GM19463 (cell line): ENCODE results near the gene VTA1.
"Not testable (repeated sequence)": the region's sequence is repeated elsewhere in the genome, so short reads cannot be mapped to it uniquely, and the experiment has no call there.

Experiments used
- ATAC-seq: cut with Tn5 transposase; IDR thresholded peaks from one replicate; pipeline ENCODE4 v1.9.1; 2021; ENCODE audit warnings: mild to moderate bottlenecking, moderate library complexity; ENCODE audit not compliant: unreplicated experiment

VTA1 gene

GRCh38 chr6:142167486-142167885 lies 20.4 kb downstream of the VTA1 start:
- ATAC-seq = no peak

GRCh38 chr6:142171351-142171750 lies 24.3 kb downstream of the VTA1 start:
- no peak for ATAC-seq

GRCh38 chr6:142172758-142173157 lies 25.7 kb downstream of the VTA1 start:
- no peak for ATAC-seq

GRCh38 chr6:142173980-142174379 lies 26.9 kb downstream of the VTA1 start:
- no peak for ATAC-seq

- no peak for ATAC-seq
Observed at GRCh38 chr6:142174703-142175102, 27.6 kb downstream of the VTA1 start.

GRCh38 chr6:142178129-142178528 lies 31.1 kb downstream of the VTA1 start:
- no peak for ATAC-seq

GRCh38 chr6:142182004-142182403 lies 34.9 kb downstream of the VTA1 start:
- no peak for ATAC-seq

- no peak for ATAC-seq
Observed at GRCh38 chr6:142183351-142183750, 36.3 kb downstream of the VTA1 start.

GRCh38 chr6:142184307-142184706 lies 37.2 kb downstream of the VTA1 start:
- no peak for ATAC-seq

- no peak for ATAC-seq
Observed at GRCh38 chr6:142185641-142186040, 38.6 kb downstream of the VTA1 start.

- no peak for ATAC-seq
Observed at GRCh38 chr6:142187209-142187608, 40.1 kb downstream of the VTA1 start.

GRCh38 chr6:142188341-142188740 lies 41.3 kb downstream of the VTA1 start:
- not testable (repeated sequence) for ATAC-seq

GRCh38 chr6:142189057-142189456 lies 42.0 kb downstream of the VTA1 start:
- ATAC-seq = no peak

GRCh38 chr6:142192343-142192742 lies 45.3 kb downstream of the VTA1 start:
- no peak for ATAC-seq

- ATAC-seq = no peak
Observed at GRCh38 chr6:142193621-142194020, 46.6 kb downstream of the VTA1 start.

- ATAC-seq = no peak
Observed at GRCh38 chr6:142195862-142196541, 48.9 kb downstream of the VTA1 start.

GRCh38 chr6:142200846-142201628 lies 54.0 kb downstream of the VTA1 start:
- no peak for ATAC-seq

GRCh38 chr6:142207265-142207877 lies 60.3 kb downstream of the VTA1 start:
- peak; percentile 70 for ATAC-seq

GRCh38 chr6:142210606-142211005 lies 63.5 kb downstream of the VTA1 start:
- no peak for ATAC-seq

- ATAC-seq = no peak
Observed at GRCh38 chr6:142213402-142213801, 66.3 kb downstream of the VTA1 start.

- ATAC-seq = no peak
Observed at GRCh38 chr6:142218446-142218845, 71.4 kb downstream of the VTA1 start.

GRCh38 chr6:142222022-142222421 lies 75.0 kb downstream of the VTA1 start:
- no peak for ATAC-seq
